Cardiac muscle cell (in vitro differentiated cells and primary cell): ENCODE data around the gene SLC15A2. TPM values are rescaled to one million over a fixed set of nuclear protein-coding genes. Genes with fewer than 3 reads are reported as not detected.
"Not testable (repeated sequence)": the region's sequence is repeated elsewhere in the genome, so short reads cannot be mapped to it uniquely, and the experiment has no call there.

Source experiments
- DNase-seq, 2 donors: peaks; one replicate each; pipeline versions ENCODE4 v3.0.0 to v3.0.0-alpha.2; 2010 to 2017; ENCODE audit warnings: low read depth in 1 of 2, low spot score in 1 of 2
- H3K27ac ChIP-seq: fragments of 200-600 bp; sonication (generic); 2 replicates; pipeline ENCODE4 v1.5.1; 2016
- H3K27me3 ChIP-seq: fragments of 200-600 bp; sonication (generic); 2 replicates; pipeline ENCODE4 v1.6.0; 2016; ENCODE audit warnings: control low read depth
- H3K36me3 ChIP-seq: fragments of 200-600 bp; sonication (generic); 2 replicates; pipeline ENCODE4 v1.5.1; 2016; ENCODE audit warnings: control low read depth
- H3K4me1 ChIP-seq: fragments of 200-600 bp; sonication (generic); 2 replicates; pipeline ENCODE4 v1.8.1; 2017; ENCODE audit warnings: low read depth, mild to moderate bottlenecking, mixed run types
- H3K4me3 ChIP-seq: fragments of 200-600 bp; sonication (generic); 2 replicates; pipeline ENCODE4 v1.5.1; 2016; ENCODE audit warnings: mild to moderate bottlenecking
- H3K9me3 ChIP-seq: fragments of 200-600 bp; sonication (generic); 2 replicates; pipeline ENCODE4 v1.5.1; 2017; ENCODE audit warnings: low read depth, mild to moderate bottlenecking, control low read depth
- polyA plus RNA-seq: library from polyadenylated mRNA; unstranded; fragments of >200 nt; fragmentation: Nextera tagmentation; extraction: Ambion mirVana; gene quantifications from 2 replicates; pipeline ENCODE4 v1.2.1, GENCODE V29; 2016
- total RNA-seq: library from RNA; depleted of rRNA; stranded (reverse); fragments of >200 nt; gene quantifications from 2 replicates; pipeline ENCODE4 v1.2.3, GENCODE V29; 2016
- TF ChIP-seq, protein P1 (sequence below): IDR thresholded peaks from 2 replicates; pipeline ENCODE4 v1.5.1; 2012; ENCODE audit warnings: low read depth, mild to moderate bottlenecking, low read length

Gene SLC15A2
- total RNA-seq (0.28 and 2.7 TPM in 2 replicates), polyA plus RNA-seq (0.02 TPM in 1 of 2 replicates, not detected in the other)

DNA sequence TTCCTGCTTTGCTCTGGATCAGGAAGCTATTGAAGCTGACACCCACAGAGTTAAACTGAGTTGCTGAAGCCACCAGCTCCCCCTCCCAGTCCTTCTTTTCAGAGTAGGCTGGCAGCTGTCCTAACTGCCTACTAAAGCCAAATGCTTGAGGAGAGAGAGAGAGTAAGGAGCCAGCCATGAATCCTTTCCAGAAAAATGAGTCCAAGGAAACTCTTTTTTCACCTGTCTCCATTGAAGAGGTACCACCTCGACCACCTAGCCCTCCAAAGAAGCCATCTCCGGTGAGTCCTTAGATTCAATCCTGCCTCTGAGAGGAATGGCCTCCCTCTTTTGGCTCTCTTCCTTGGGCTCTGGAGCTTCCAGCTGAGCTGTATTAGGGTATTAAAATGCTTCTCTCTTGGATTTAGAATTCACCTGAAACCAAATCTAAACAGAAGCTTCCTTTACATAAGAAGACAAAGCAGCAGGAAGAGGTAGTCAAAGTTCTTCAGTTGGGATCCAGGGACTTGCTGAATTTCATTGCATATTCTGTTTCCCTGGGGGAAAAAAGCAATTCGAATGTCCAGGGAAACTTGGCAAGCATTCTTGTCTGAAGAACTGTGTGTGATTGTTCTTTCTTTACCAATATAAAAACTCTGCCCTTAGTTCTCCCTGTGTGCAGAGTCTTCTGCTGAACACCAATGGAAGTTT is at the start of gene SLC15A2:
Gene SLC15A2 (plus strand): TSS at position 101 of the 690 bp plus-strand sequence. CDS start 76 bp downstream, at position 177.
- Histone ChIP-seq H3K4me1 (no peaks in the 10 kb centered on the region), H3K4me3 (no peak within 1 kb of the TSS), H3K9me3 (no peaks in the 10 kb centered on the region), H3K27ac (no peak within 1 kb of the TSS), H3K36me3 (no peaks in the 10 kb centered on the region), H3K27me3 (no peaks in the 10 kb centered on the region)
- TF ChIP-seq, protein P1, sequence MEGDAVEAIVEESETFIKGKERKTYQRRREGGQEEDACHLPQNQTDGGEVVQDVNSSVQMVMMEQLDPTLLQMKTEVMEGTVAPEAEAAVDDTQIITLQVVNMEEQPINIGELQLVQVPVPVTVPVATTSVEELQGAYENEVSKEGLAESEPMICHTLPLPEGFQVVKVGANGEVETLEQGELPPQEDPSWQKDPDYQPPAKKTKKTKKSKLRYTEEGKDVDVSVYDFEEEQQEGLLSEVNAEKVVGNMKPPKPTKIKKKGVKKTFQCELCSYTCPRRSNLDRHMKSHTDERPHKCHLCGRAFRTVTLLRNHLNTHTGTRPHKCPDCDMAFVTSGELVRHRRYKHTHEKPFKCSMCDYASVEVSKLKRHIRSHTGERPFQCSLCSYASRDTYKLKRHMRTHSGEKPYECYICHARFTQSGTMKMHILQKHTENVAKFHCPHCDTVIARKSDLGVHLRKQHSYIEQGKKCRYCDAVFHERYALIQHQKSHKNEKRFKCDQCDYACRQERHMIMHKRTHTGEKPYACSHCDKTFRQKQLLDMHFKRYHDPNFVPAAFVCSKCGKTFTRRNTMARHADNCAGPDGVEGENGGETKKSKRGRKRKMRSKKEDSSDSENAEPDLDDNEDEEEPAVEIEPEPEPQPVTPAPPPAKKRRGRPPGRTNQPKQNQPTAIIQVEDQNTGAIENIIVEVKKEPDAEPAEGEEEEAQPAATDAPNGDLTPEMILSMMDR, result no peak
- DNase-seq, result peak; percentile 31 to 34

GRCh38 chr3:121844892-121845291 is 49.3 kb upstream of the SLC15A2 start:
- Histone ChIP-seq H3K4me3 (no peak overlapping the region), H3K9me3 (no peaks in the 10 kb centered on the region), H3K4me1 (no peaks in the 10 kb centered on the region), H3K27me3 (no peaks in the 10 kb centered on the region), H3K27ac (no peak overlapping the region), H3K36me3 (no peaks in the 10 kb centered on the region)
- DNase-seq, result no peak
- TF ChIP-seq, protein P1, result no peak

DNA sequence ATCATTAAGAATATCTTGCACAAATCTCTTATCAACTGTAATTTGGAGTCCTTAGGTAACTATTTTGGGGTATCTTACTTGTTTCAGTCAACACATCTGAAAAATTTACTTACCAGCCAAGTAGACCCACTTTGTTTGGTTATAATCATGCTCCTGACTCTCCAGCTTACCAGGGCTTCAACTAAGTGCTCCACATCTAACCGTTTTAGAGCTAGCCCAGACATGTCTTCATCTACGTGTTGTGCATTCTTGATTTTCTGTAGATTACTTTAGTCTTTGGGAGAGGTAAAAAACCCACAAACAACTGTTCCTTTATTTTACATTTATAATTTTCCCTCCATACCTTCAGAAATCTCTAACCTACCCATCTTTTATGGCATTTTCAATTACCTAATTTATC is 41.9 kb upstream of the SLC15A2 start:
- DNase-seq, result no peak
- Histone ChIP-seq H3K9me3 (no peaks in the 10 kb centered on the region), H3K4me3 (no peak overlapping the region), H3K36me3 (no peaks in the 10 kb centered on the region), H3K27me3 (no peaks in the 10 kb centered on the region), H3K27ac (no peak overlapping the region), H3K4me1 (no peaks in the 10 kb centered on the region)
- TF ChIP-seq, protein P1, result peak; percentile 2

- TF ChIP-seq, protein P1, result peak; percentile 42
- no peaks in the 10 kb centered on the region for H3K36me3 ChIP-seq
- H3K9me3 ChIP-seq, result no peaks in the 10 kb centered on the region
- H3K27ac ChIP-seq, result no peak overlapping the region
- H3K4me3 ChIP-seq, result no peak overlapping the region
- no peaks in the 10 kb centered on the region for H3K27me3 ChIP-seq
- DNase-seq, result peak; percentile 5 to 20
- no peaks in the 10 kb centered on the region for H3K4me1 ChIP-seq
Observed at GRCh38 chr3:121855555-121855954, 38.6 kb upstream of the SLC15A2 start.

DNA sequence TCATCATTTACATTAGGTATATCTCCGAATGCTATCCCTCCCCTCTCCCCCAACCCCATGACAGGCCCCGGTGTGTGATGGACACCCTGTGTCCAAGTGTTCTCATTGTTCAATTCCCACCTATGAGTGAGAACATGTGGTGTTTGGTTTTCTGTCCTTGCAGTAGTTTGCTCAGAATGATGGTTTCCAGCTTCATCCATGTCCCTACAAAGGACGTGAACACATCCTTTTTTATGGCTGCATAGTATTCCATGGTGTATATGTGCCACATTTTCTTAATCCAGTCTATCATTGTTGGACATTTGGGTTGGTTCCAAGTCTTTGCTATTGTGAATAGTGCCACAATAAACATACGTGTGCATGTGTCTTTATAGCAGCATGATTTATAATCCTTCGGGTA is 36.4 kb upstream of the SLC15A2 start:
- H3K27ac ChIP-seq, H3K4me1 ChIP-seq, DNase-seq, H3K27me3 ChIP-seq, H3K9me3 ChIP-seq, H3K4me3 ChIP-seq, H3K36me3 ChIP-seq: not testable (repeated sequence)

GRCh38 chr3:121863247-121863646 is 31.0 kb upstream of the SLC15A2 start:
- H3K27me3 ChIP-seq, H3K4me1 ChIP-seq, H3K27ac ChIP-seq, H3K4me3 ChIP-seq, H3K9me3 ChIP-seq, H3K36me3 ChIP-seq, DNase-seq: not testable (repeated sequence)
